IMR-90 (cell line): ENCODE data around the gene OR1J4. TPM values are rescaled to one million over a fixed set of nuclear protein-coding genes. Genes with fewer than 3 reads are reported as not detected.
A peak's percentile ranks its signal among the peaks of the same experiment; 100 is the strongest.

ENCODE experiments used
- ATAC-seq: fragments of 200-7000 bp; cut with Tn5 transposase; 2 replicates; pipeline ENCODE4 v1.9.1; 2020; ENCODE audit warnings: low read depth, mild to moderate bottlenecking, moderate library complexity
- BruUV-seq: library from RNA; stranded (reverse); fragments of 400-500 nt; replicated peaks from 2 replicates; lab custom pipeline; 2021; lab: Mats Ljungman, UMichigan
- CTCF ChIA-PET: fragments of 300-600 bp; formaldehyde crosslinking; extraction: SDS; loops from one replicate; lab custom pipeline; 2021; ENCODE audit warnings: antibody characterized with exemption; lab: Yijun Ruan, JAX
- POLR2A ChIA-PET: fragments of 300-600 bp; sonication (Branson Sonifier 250); formaldehyde crosslinking; loops from one replicate; lab custom pipeline; 2022; ENCODE audit warnings: antibody characterized with exemption; ENCODE audit not compliant: unreplicated experiment; lab: Charles Lee
- DNase-seq: peaks from one replicate; pipeline ENCODE4 v3.0.0; 2013
- H2AFZ ChIP-seq: replicated peaks from 2 replicates; pipeline ENCODE3; 2013; ENCODE audit warnings: low read length, mild to moderate bottlenecking; ENCODE audit not compliant: poor library complexity
- H2AK5ac ChIP-seq: 2 replicates; pipeline ENCODE4 v1.6.1; 2013; ENCODE audit warnings: low read depth, low read length, inconsistent platforms
- H2AK9ac ChIP-seq: replicated peaks from 2 replicates; pipeline ENCODE3; 2013; ENCODE audit warnings: mild to moderate bottlenecking, low read depth, low read length, moderate library complexity; ENCODE audit not compliant: poor library complexity
- H2BK120ac ChIP-seq: 2 replicates; pipeline ENCODE4 v1.6.1; 2013; ENCODE audit warnings: low read depth, low read length, inconsistent platforms
- H2BK15ac ChIP-seq: 3 replicates; pipeline ENCODE4 v1.6.1; 2013; ENCODE audit warnings: low read depth, low read length, inconsistent platforms
- H2BK20ac ChIP-seq: 2 replicates; pipeline ENCODE4 v1.6.1; 2013; ENCODE audit warnings: low read depth, mild to moderate bottlenecking, inconsistent platforms, low read length, moderate library complexity
- H2BK5ac ChIP-seq: 2 replicates; pipeline ENCODE4 v1.6.1; 2013; ENCODE audit warnings: mild to moderate bottlenecking, low read depth, low read length, inconsistent platforms; ENCODE audit not compliant: poor library complexity, severe bottlenecking
- H3K14ac ChIP-seq: replicated peaks from 2 replicates; pipeline ENCODE4 v1.6.1; 2013; ENCODE audit warnings: low read depth, low read length, inconsistent platforms
- H3K18ac ChIP-seq: 2 replicates; pipeline ENCODE4 v1.6.1; 2013; ENCODE audit warnings: low read depth, low read length, control low read depth
- H3K23ac ChIP-seq: 2 replicates; pipeline ENCODE4 v1.6.1; 2013; ENCODE audit warnings: low read depth, low read length, inconsistent platforms
- H3K27ac ChIP-seq: 2 replicates; pipeline ENCODE4 v1.5.1; 2013; ENCODE audit warnings: mild to moderate bottlenecking, control low read depth, low read length; ENCODE audit not compliant: insufficient read depth
- H3K27me3 ChIP-seq: 2 replicates; pipeline ENCODE4 v1.6.1; 2013; ENCODE audit warnings: low read length; ENCODE audit not compliant: control insufficient read depth, insufficient read depth
- H3K36me3 ChIP-seq: 2 replicates; pipeline ENCODE4 v1.6.1; 2013; ENCODE audit warnings: low read length, mixed read lengths; ENCODE audit not compliant: control insufficient read depth, insufficient read depth
- H3K4ac ChIP-seq: 2 replicates; pipeline ENCODE4 v1.6.1; 2013; ENCODE audit warnings: low read depth, low read length, inconsistent platforms
- H3K4me1 ChIP-seq: 2 replicates; pipeline ENCODE4 v1.6.1; 2013; ENCODE audit warnings: low read length, mixed read lengths; ENCODE audit not compliant: control insufficient read depth, insufficient read depth
- H3K4me2 ChIP-seq: 2 replicates; pipeline ENCODE4 v1.6.1; 2013; ENCODE audit warnings: low read depth, mild to moderate bottlenecking, control low read depth, low read length, moderate library complexity
- H3K4me3 ChIP-seq: 2 replicates; pipeline ENCODE4 v1.5.1; 2013; ENCODE audit warnings: low read depth, mild to moderate bottlenecking, control low read depth, low read length, moderate library complexity; ENCODE audit not compliant: insufficient read depth
- H3K56ac ChIP-seq: 2 replicates; pipeline ENCODE4 v1.6.1; 2013; ENCODE audit warnings: low read length, inconsistent platforms; ENCODE audit not compliant: insufficient read depth; ENCODE audit errors: extremely low read depth
- H3K79me1 ChIP-seq, 2 experiments: 2 replicates each; pipeline ENCODE4 v1.6.1; 2013; ENCODE audit warnings: low read length in 2 of 2, inconsistent platforms in 1 of 2, low read depth in 1 of 2
- H3K9ac ChIP-seq: 2 replicates; pipeline ENCODE4 v1.6.1; 2013; ENCODE audit warnings: low read depth, low read length, control low read depth
- H3K9me1 ChIP-seq: 2 replicates; pipeline ENCODE4 v1.6.1; 2013; ENCODE audit warnings: low read length, inconsistent platforms; ENCODE audit not compliant: insufficient read depth
- H3K9me3 ChIP-seq: 2 replicates; pipeline ENCODE4 v1.6.1; 2013; ENCODE audit warnings: low read length; ENCODE audit not compliant: control insufficient read depth, insufficient read depth
- H4K20me1 ChIP-seq: 2 replicates; pipeline ENCODE4 v1.6.1; 2013; ENCODE audit warnings: low read length, inconsistent platforms; ENCODE audit not compliant: insufficient read depth
- H4K5ac ChIP-seq: 2 replicates; pipeline ENCODE4 v1.6.1; 2013; ENCODE audit warnings: mild to moderate bottlenecking, low read depth, low read length, control low read depth
- H4K8ac ChIP-seq, 2 experiments: 2 replicates each; pipeline ENCODE4 v1.6.1; 2013; ENCODE audit warnings: low read depth in 2 of 2, low read length in 2 of 2, control low read depth in 1 of 2, inconsistent platforms in 1 of 2
- H4K91ac ChIP-seq: 2 replicates; pipeline ENCODE4 v1.6.1; 2013; ENCODE audit warnings: low read depth, low read length, inconsistent platforms; ENCODE audit not compliant: insufficient read depth
- CEBPB ChIP-seq: IDR thresholded peaks from 2 replicates; pipeline ENCODE4 v1.6.1; 2012; ENCODE audit warnings: low read depth, low read length, improper control_type of control experiment
- MAZ ChIP-seq: IDR thresholded peaks from 2 replicates; pipeline ENCODE4 v1.6.1; 2012; ENCODE audit warnings: low read depth, mild to moderate bottlenecking, low read length, improper control_type of control experiment, moderate library complexity, borderline replicate concordance
- NFE2L2 ChIP-seq: fragments of 150-350 bp; IDR thresholded peaks from 2 replicates; pipeline ENCODE4 v1.6.1; 2016; ENCODE audit warnings: low read depth, mild to moderate bottlenecking, low read length
- RCOR1 ChIP-seq: IDR thresholded peaks from 2 replicates; pipeline ENCODE4 v1.6.1; 2012; ENCODE audit warnings: mild to moderate bottlenecking, low read length, improper control_type of control experiment; ENCODE audit not compliant: insufficient replicate concordance
- WGBS, 2 experiments: methylation state at CpG; one replicate each; pipeline versions ENCODE4 v1.1.5 to v1.1.7; 2013; ENCODE audit warnings: missing lambda C conversion rate in 2 of 2; ENCODE audit not compliant: insufficient read length in 1 of 2; ENCODE audit errors: extremely low coverage in 2 of 2; 5-methylcytosine and 5-hydroxymethylcytosine counted together
- dilution Hi-C: fragments of 300-500 bp; cut with HindIII; formaldehyde crosslinking; loops from one replicate; pipeline ENCODE4 v1.14.3; 2018; ENCODE audit warnings: low sequenced_read_pairs; ENCODE audit not compliant: unreplicated experiment
- in situ Hi-C: fragments of 300-500 bp; cut with MboI; formaldehyde crosslinking; loops from 3 replicates; pipeline ENCODE4 v1.14.3; 2019; ENCODE audit warnings: low sequenced_read_pairs, inconsistent platforms, mixed read lengths
- intact Hi-C: fragments of 100-400 bp; cut with micrococcal nuclease; formaldehyde crosslinking; loops from 2 replicates; pipeline ENCODE4 v1.10.0; 2022
- polyA plus RNA-seq, 3 experiments: library from polyadenylated mRNA; depleted of rRNA; stranded (reverse); fragments of >200 nt; gene quantifications; 2 replicates each; pipeline ENCODE4 v1.2.3, GENCODE V29; 2012; ENCODE audit warnings: low replicate concordance in 1 of 3
- total RNA-seq: library from RNA; depleted of rRNA; stranded (reverse); fragments of >200 nt; gene quantifications from 2 replicates; pipeline ENCODE4 v1.2.3, GENCODE V29; 2012
- TF ChIP-seq, protein P1 (sequence below): fragments of 150-350 bp; IDR thresholded peaks from 2 replicates; pipeline ENCODE4 v1.6.1; 2016; ENCODE audit warnings: low read depth, mild to moderate bottlenecking, low read length, moderate library complexity, borderline replicate concordance

Gene OR1J4
- total and polyA plus RNA-seq, 2 of the 4 experiments (the other 2 are of a cell fraction), result not detected

GRCh38 chr9:122474561-122474960 is 44.4 kb upstream of the OR1J4 start:
- in situ Hi-C loops, result no loop called here
- TF ChIP-seq CEBPB (no peak), RCOR1 (no peak), MAZ (no peak), NFE2L2 (no peak)
- TF ChIP-seq, protein P1, sequence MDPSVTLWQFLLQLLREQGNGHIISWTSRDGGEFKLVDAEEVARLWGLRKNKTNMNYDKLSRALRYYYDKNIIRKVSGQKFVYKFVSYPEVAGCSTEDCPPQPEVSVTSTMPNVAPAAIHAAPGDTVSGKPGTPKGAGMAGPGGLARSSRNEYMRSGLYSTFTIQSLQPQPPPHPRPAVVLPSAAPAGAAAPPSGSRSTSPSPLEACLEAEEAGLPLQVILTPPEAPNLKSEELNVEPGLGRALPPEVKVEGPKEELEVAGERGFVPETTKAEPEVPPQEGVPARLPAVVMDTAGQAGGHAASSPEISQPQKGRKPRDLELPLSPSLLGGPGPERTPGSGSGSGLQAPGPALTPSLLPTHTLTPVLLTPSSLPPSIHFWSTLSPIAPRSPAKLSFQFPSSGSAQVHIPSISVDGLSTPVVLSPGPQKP, result no peak
- no peak overlapping the region for H2BK5ac ChIP-seq
- H3K9me1 ChIP-seq, result no peaks in the 10 kb centered on the region
- dilution Hi-C loops, result no loop called here
- no peak overlapping the region for H2AK9ac ChIP-seq
- no peak overlapping the region; the same call in 1 of the 2 replicates for H3K4me2 ChIP-seq
- no TSS peak for BruUV-seq
- H2AK5ac ChIP-seq, result 0 out of 2 replicates have a peak overlapping the region, but pooled peaks have one; percentile 22
- no peaks in the 10 kb centered on the region for H4K20me1 ChIP-seq
- no peak overlapping the region for H2BK15ac ChIP-seq
- H3K4me3 ChIP-seq, result no peak overlapping the region
- peaks cover 6% of the 10 kb centered on the region for H3K4me1 ChIP-seq
- ATAC-seq, result peak; percentile 33; the same call in 1 of the 2 replicates
- CTCF ChIA-PET, result interaction anchor here (0.6 to 1.1 kb wide), 2 partner anchors 10 to 25 kb away, joined by 3 read pairs; no protein-coding TSS in a partner anchor
- H3K18ac ChIP-seq, result no peak overlapping the region
- H2BK20ac ChIP-seq, result 0 out of 2 replicates have a peak overlapping the region, but pooled peaks have one; percentile 38
- H3K36me3 ChIP-seq, result no peaks in the 10 kb centered on the region
- intact Hi-C loops, result no loop called here
- no peak overlapping the region for H3K14ac ChIP-seq
- no peak overlapping the region for H4K8ac ChIP-seq
- no peak overlapping the region for H3K9ac ChIP-seq
- H3K27me3 ChIP-seq, result peaks cover 1% of the 10 kb centered on the region; the same call in 1 of the 2 replicates
- H4K91ac ChIP-seq, result no peak overlapping the region
- H3K56ac ChIP-seq, result no peak overlapping the region
- no peak overlapping the region for H3K23ac ChIP-seq
- peak; percentile 12 for DNase-seq
- 32% methylated on average over 2 of the region's 3 CpGs; no CpG with 5 or more reads in 1 of the 2 experiments for WGBS, 2 experiments
- no peaks in the 10 kb centered on the region for H3K79me1 ChIP-seq
- no peaks in the 10 kb centered on the region for H3K9me3 ChIP-seq
- no peak overlapping the region for H3K4ac ChIP-seq
- H4K5ac ChIP-seq, result peak overlapping the region; percentile 25; the same call in 1 of the 2 replicates
- H3K27ac ChIP-seq, result no peak overlapping the region
- H2AFZ ChIP-seq, result no peak overlapping the region
- peak overlapping the region; percentile 39 for H2BK120ac ChIP-seq
- POLR2A ChIA-PET, result no interaction called here
